ENCODE results near the gene COPG1.

GRCh38 chr3:129224984-129225393 lies 24.4 kb upstream of the COPG1 start:
- TF ChIP-seq EGR1 (IDR thresholded peaks at IDR 0.05) = no peak
- TF ChIP-seq EP300 (IDR thresholded peaks at IDR 0.05; ENCODE audit: borderline replicate concordance) = no peak
- no peak for TF ChIP-seq CREB1 (IDR thresholded peaks at IDR 0.05; ENCODE audit: low read depth)
- no peak for TF ChIP-seq RAD21 (IDR thresholded peaks at IDR 0.05; ENCODE audit: low read depth)
- TF ChIP-seq TAF1 (IDR thresholded peaks at IDR 0.05; ENCODE audit: low read depth) = no peak
- no peak; the same call in 1 of the 2 replicates for TF ChIP-seq MAX (IDR thresholded peaks at IDR 0.05)
- peak; percentile 89 for TF ChIP-seq CEBPB (IDR thresholded peaks at IDR 0.05)
- TF ChIP-seq REST (IDR thresholded peaks at IDR 0.05; ENCODE audit: low read depth) = no peak
